GM18505 (cell line): ENCODE measurements around the gene BSND.

ENCODE experiments used
- ATAC-seq: cut with Tn5 transposase; IDR thresholded peaks from one replicate; pipeline ENCODE4 v1.9.1; 2021; ENCODE audit not compliant: unreplicated experiment
- POLR2A ChIP-seq: IDR thresholded peaks from 4 replicates; pipeline ENCODE4 v1.6.1; 2011; ENCODE audit warnings: borderline replicate concordance; ENCODE audit not compliant: insufficient read depth, insufficient read length; ENCODE audit errors: extremely low read depth

The BSND gene

GRCh38 chr1:54967372-54967771 is 31.4 kb upstream of the BSND start:
- TF ChIP-seq POLR2A: no peak
- no peak for ATAC-seq

DNA sequence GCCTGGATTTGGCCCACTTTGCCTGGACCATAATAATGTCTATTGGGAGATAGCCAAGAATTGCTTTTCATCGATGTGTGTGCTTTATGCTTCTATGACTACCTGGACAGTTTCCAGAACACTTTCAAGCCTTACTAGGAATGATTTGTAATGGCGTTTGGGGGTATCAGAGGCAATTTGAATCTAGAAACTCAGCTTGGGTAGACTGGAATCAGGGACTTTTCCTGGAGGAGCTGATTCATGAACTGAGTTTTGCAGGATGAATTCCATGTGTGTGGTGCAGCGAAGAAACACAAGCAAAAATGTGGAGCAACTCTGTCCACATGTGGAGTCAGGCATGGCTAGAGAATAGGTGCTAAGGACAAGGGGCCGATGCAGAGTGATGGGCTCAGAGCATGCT is 30.2 kb upstream of the BSND start:
- no peak for TF ChIP-seq POLR2A
- no peak for ATAC-seq

DNA sequence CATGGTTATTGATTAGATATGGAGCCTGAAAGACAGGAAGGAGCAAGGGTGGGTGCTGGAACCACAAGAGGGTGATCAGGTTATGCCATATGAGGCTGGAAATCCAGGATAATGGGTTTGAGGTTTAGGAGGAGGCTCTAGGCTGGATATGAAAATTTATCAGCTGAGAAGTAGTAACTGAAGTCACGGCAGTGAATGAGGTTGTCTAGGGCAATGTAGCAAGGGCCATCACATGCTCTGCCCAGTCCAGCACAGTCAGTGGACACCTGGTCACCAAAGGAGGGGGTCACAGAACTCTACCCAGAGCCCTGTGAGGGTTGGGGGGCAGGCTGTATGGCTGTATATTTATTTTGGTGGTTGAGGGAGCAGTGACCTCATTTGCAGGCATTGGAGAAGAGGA is 28.9 kb upstream of the BSND start:
- no peak for TF ChIP-seq POLR2A

DNA sequence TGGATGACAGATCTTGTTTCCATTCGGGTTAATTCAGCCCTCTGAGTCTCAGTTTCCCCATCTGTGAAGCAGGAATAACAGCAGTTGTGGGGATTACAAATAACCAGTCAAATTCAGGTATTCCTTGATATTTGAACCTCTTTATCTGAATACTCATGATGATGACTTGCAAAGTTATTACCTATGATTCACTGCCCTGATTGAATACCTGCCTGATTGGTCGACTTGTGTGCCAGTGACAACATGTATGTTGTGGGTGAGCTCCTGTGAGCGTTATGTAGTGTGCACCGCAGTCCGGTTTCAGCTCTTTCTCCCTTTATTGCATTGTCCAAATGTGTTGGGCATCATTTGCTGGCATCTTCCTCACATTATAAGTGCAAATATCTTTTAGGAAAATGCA is 27.8 kb upstream of the BSND start:
- TF ChIP-seq POLR2A: no peak
- no peak for ATAC-seq

More for the DNA sequence above, 28.9 kb upstream of the BSND start:
- no peak for ATAC-seq

DNA sequence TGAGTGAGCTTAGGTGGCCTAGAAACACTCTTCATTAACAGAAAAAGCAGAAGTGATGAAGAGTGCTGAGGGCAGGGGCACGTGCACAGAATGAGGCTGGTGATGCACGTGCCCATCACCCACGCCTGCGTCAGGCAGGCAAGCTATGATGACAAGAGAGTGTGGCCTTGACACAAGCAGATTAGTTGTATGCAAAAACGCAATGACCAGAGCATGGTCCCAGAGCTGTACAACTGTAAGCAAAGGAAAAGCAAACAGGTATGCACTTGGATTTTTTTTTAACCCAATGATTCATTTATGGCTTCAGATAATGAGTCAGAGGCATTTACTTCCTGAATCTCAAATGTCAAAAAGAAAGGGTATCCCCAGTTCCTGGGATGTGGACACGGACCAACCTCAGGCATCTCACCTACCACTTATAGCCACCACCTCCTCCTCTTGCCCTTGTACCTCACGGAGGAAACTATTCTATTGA is 27.4 kb upstream of the BSND start:
- no peak for TF ChIP-seq POLR2A
- peak; percentile 74 for ATAC-seq

GRCh38 chr1:54972436-54972835 is 26.3 kb upstream of the BSND start:
- no peak for ATAC-seq
- no peak for TF ChIP-seq POLR2A

DNA sequence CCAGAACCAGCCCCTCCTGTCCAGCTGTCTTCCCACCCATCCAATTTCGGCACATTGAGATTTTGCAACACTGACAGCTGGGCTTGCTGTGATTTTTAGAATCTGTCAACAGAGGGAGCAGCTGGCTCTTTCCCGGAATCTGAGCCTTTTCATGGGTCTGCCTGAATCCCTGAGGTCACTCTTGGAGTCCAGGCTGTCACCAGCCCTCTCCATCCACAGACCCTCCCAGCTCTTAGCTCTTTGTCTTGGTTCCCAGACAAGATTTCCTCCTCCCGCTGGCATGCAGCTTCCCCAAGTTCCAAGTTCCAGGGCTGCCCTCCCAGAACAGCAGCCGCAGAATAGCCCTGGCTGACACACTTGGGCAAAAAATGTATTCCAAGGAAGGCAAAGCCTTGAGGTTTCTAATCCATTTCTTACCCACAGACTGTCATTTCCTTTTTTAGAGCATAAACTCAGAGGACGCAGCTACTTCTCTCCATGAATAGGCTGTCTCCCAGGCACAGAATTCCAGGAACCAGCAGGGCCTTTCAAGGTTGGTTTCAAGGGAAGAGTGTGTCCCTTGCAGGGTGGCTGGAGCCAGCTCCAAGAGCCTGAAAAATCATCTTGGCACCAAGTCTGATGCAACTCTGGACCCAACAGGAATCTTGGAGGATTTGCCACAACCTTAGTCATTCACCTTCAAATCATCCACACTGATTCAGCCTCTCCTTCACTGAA is 25.4 kb upstream of the BSND start:
- no peak for TF ChIP-seq POLR2A
- no peak for ATAC-seq

GRCh38 chr1:54975356-54976108 is 23.2 kb upstream of the BSND start:
- TF ChIP-seq POLR2A: no peak
- no peak for ATAC-seq

DNA sequence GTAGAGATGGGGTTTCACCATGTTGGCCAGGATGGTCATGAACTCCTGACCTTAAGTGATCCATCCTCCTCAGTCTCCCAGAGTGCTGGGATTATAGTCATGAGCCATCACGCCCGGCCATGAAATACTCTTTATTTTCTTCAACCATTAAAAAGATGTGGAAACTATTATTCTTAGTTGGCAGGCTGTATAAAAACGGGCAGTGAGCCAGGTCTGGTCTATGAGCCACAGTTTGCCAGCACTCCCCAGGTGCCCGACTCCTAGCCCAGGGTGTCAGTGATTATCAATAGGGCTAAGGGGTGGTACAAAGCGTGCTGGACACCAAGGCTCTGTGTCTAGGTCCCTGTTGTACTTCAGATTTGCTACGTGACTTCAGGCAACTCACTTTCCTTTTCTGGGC is 22.0 kb upstream of the BSND start:
- TF ChIP-seq POLR2A: no peak
- no peak for ATAC-seq

DNA sequence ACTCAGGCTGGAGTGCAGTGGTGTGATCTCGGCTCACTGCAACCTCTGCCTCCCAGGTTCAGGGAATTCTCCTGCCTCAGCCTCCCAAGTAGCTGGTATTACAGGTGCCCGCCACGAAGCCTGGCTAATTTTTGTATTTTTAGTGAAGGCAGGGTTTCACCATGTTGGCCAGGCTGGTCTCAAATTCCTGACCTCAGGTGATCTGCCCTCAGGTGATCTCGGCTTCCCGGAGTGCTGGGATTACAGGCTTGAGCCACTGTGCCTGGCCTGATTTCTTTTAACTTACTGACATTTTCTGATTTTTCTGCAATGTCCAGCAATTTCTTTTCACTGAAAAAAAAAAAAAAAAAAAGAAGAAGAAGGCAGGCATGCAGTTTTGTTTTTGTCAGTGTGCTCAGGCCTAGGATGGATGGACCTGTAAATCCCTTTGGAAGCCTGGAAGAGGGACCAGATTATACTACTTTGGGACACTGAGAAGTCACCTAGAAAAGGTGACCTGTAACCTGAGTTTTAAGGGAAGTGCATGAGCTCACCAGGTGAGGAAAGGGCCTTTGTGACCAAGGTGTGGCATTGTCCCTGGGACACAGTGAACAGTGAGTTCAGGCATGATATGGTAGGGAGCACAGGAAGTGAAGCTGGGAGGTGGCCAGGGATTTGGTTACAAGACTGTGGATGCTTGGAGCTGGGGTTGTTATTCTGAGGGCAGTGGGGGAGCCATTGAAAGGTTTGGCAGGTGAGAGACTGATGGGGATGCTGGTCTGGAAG is 21.0 kb upstream of the BSND start:
- ATAC-seq: no peak
- no peak for TF ChIP-seq POLR2A

- TF ChIP-seq POLR2A: no peak
- ATAC-seq: no peak
Measured at GRCh38 chr1:54978528-54979326, 20.0 kb upstream of the BSND start.

DNA sequence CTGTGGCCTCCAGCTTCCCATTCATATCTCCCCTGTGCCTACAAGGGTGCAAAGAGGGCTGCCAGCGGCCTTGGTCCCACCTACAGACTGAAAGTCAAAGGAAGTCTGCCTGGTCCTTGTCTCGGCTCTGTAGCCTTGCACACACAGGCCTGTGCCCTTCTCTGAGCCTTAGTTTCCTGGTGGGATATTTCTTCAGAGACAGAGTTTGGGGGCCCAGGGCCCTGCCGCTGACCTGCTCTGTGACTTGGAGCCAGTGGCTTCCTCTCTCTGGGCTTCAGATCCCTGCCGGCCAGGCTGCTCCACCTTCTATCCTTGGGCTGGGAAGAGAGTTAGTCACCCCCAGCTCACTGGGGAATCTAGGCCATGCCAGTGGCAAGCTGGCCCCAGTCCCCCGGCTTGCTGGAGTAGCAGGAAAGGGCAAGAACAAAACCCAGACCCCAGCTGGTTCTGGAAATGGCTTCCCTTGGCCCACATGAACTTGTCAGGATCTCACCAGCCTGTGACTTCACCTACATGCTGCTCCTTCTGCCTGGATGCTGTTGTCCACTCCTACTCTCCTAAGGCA is 19.3 kb upstream of the BSND start:
- no peak for ATAC-seq
- TF ChIP-seq POLR2A: no peak
